GM08714 (cell line): ENCODE measurements around the gene IFNGR1.

Experiments
- H3K4me3 ChIP-seq: fragments of 200-500 bp; sonication (Bioruptor generic); 2 replicates; pipeline ENCODE4 v1.5.1; 2014; ENCODE audit warnings: mild to moderate bottlenecking, low read length, inconsistent platforms
- ZNF274 ChIP-seq: IDR thresholded peaks from 2 replicates; pipeline ENCODE4 v1.6.1; 2012; ENCODE audit warnings: mild to moderate bottlenecking, low read depth, low read length

IFNGR1 gene

DNA sequence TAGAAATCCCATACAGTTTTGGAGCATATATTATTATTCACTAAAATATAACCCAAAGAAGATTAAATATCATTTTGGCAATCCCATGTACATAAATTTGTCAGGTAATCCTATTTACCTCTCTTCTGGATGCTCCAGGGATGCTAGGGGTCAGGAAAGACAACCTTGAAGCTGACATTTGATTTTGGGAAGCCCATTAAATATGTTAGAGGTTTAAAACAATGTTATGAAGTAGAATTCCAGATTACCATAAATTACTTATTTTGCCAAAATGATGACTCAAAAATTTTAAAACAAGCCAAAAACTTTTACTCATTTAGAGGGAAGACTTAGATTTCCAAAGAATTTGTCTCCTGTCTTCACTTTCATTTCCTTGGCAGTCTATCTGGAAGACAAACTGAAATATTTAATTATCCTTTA lies 36.5 kb downstream of the IFNGR1 start:
- no peak for TF ChIP-seq ZNF274
- H3K4me3 ChIP-seq: no peak overlapping the region

DNA sequence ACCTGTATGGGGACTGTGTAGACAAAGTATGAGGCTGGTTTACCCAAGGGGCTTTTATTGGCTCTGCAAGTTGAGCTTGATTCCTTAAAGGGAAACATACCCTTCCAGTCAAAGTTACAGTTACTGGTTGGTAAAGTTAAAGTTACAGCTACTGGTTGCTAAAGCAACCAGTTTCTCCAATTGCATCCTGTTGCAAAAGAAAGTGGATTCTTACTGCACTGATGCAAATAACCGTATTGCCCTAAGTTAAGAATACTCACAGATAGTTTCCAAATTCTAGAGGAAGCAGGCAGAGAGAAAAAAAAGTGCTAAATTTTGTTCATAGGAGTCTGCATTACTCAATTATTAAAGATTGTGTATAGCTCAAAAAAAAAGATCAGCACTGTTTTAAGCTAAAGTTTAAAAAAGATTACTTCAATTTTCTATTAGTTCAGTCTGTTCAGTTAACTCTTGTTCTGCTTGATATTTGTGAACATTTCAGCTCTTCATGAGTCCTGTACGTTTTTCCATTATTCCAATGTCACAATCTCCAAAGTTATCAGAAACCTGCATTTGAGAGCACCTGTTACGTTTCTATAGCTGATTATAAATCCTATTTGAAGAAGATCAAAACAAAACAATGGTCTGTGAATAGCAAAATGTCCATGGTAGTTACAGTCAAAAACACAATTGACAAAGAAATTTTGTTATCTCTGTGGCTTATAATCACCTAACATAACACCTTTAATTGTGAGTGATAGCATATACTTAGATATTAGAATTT lies 37.1 kb downstream of the IFNGR1 start:
- TF ChIP-seq ZNF274: no peak

DNA sequence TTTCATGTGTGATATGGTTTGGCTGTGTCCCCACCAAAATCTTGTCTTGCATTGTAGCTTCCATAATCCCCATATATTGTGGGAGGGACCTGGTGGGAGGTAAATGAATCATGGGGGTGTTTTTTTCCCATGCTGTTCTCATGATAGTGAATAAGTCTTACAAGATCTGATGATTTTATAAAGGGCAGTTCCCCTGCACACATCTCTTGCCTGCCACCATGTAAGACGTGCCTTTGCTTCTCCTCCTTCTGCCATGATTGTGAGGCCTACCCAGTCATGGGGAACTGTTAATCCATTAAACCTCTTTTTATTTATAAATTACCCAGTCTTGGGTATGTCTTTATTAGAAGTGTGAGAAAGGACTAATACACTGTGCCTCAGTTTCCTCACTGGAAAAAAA lies 41.6 kb downstream of the IFNGR1 start:
- TF ChIP-seq ZNF274: no peak

More for the DNA sequence above, 37.1 kb downstream of the IFNGR1 start:
- no peak overlapping the region for H3K4me3 ChIP-seq

DNA sequence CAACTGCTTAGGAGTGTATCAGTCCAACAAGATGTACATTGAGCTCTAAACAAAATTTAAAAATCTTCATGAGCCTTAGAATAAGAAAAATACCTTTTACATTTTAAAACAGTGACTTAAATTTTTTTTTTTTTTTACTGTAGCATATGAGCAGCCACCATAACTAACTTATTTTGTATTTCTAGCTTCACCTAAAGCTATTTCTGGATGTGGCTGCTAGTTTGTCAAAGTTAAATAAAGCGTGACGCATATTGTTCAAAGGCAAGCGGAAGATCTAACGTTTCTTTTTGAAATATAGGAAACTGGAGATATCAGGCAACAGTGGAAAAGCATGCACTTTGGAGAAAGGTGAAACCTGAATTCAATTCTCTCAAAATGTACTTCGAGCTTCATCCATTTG lies 42.5 kb downstream of the IFNGR1 start:
- no peak for TF ChIP-seq ZNF274
- H3K4me3 ChIP-seq: no peak overlapping the region

More for the DNA sequence above, 41.6 kb downstream of the IFNGR1 start:
- no peak overlapping the region for H3K4me3 ChIP-seq

DNA sequence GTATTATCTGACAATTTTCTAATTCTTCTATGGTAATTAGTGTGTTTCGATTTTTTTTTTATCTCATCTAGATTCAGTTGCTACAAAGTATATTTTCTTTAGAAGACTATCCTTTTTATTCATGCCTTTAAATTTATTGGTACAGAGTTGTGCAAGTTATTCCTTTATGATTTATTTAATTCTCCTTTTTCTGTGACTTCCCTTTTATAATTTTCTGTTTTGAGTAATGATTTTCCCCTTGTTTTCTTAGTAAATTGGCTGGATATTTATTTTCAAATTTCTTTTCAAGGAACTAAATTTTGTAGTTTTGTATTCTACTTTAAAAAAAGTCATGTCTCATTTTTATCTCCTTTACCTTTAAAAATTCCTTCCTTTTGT lies 43.3 kb downstream of the IFNGR1 start:
- no peak for TF ChIP-seq ZNF274
- H3K4me3 ChIP-seq: no peak overlapping the region

DNA sequence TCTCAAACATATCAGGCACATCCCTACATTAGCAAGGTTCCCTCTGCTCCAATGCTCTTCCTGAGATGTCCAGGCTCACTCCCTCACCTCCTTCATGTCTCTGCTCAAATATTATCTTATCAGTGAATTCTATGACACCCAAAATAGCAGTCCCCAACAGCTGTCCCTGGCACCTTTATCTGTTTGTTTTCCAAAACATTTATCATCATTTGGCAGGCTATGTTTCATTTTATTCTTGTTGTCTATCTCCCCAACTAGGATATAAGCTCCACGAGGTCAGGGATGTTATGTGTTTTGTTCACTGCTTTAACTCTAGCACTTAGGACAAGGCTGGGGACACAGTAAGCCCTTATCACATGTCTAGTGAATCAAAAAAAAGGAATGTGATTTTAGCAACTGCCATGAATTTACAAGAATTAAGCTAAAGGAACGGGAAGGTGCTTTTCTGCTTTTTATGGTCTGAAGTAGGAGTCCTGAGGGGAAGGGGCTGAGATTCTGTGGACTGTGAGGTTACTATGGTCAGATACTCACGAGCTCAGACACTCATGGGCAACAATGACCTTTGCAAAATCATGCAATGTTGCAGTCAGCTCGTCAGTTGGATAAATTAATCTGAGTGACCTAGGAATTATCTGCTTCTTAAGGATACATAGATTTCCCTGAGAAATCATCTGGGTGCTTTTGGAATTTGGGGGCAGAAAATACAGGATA lies 43.9 kb downstream of the IFNGR1 start:
- no peak for TF ChIP-seq ZNF274
- no peak overlapping the region for H3K4me3 ChIP-seq

DNA sequence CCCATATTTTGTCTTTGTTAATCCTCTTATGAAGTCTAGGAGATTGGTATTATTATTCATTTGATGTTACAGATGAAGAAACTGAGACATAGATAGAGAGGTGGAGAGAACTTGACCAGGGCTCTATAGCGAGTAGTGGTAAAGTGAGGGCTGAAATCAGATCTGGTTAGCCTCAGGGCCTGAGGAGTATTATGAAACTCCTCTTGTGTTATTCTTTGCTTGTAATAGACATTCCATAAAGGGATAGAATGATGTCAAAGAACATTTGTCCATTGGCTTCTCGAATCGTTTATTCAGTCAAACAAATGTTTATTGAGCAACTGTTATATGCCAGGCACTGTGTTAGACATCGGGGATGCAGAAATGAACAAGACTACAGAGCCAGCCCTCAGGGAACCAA lies 45.7 kb downstream of the IFNGR1 start, which contains the start of gene IL22RA2:
Gene IL22RA2, minus strand, starts transcription at position 144 of the 400 bp plus-strand sequence. CDS start 11,895 bp downstream, outside the sequence.
- TF ChIP-seq ZNF274: no peak
- no peak within 1 kb of the TSS for H3K4me3 ChIP-seq

DNA sequence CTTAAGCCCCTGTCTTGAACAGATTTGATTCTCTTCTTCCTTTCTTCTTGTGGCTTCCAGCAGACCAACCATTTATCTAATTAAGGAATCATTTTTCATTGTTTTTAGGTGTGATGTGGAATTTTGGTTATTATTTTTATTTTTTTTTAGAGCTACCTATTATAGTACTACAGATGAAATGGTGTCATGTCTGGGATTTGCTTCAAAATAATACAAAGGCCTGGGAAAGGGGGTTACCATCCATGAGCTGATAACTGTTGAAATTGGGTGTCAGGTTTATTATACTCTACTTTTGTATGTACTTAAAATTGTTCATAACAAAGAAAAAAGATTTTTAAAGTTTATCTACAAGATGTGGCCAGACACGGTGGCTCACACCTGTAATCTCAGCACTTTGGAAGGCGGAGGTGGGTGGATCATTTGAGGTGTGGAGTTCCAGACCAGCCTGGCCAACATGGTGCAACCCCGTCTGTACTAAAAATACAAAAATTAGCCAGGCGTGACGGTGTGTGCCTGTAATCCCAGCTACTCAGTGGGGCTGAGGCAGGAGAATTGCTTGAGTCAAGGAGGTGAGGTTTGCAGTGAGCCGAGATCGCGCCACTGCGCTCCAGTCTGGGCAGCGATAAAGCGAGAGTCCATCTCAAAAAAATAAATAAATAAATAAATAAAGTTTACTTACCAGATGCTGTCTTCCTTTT lies 46.3 kb downstream of the IFNGR1 start:
- no peak overlapping the region for H3K4me3 ChIP-seq
- TF ChIP-seq ZNF274: no peak

DNA sequence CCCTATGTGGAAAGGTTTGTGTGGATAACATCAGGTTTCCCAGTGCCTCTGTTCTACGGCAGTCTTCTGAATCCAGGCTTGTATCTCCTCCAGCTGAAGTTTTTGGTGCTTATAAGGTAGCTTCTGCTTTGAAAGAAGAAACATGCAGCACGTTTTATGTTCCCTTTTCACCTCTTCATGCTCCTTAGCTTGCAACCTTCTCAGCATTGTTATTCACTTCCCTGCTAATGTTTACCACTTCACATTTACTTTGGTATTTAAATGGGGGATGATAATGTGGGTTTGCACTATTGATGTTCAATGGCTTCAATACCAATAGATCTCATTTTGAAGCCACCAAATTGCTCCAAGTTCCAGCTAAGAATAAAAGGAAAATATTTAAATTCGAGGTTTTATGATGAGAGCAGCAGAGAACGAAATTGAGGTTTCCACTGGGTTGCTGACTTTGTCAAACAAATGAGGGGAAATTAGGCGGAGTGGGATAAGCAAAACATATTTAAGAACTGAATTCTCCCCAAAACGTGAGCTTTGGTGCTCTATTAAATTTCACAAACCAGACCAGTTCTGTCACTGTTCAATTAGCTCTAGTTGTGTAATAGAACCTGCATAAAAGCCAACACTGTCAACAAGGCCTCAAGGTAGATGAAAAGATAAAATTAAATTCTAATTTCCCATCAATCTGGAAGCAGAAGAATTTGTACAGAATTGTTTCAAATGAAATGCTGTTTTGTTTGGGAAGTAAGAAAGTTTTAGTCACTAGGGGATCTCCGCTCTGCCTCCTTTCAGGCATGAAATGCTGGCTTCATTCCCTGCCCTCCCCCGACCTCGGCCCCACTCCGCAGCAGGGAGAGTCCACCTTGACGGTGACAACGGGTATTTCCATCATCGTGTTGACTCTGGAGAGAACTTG lies 47.1 kb downstream of the IFNGR1 start:
- H3K4me3 ChIP-seq: no peak overlapping the region

DNA sequence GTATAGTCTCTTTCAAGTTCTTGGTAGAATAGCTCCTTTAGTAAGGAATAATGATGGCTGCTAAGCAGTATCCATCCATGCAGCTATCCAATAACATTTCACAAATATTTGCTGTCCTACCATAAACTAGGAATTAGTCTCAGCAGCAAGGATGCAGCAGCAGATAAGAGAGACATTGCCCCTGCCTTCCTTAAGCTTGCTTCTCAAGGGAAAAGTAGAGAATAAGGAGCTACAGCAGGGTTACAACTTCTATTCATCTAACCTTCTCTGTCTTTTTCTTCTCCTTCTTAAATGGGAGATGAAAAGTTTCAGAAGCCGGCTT lies 48.2 kb downstream of the IFNGR1 start:
- no peak for TF ChIP-seq ZNF274
- no peak overlapping the region for H3K4me3 ChIP-seq

More for the DNA sequence above, 47.1 kb downstream of the IFNGR1 start:
- TF ChIP-seq ZNF274: no peak

DNA sequence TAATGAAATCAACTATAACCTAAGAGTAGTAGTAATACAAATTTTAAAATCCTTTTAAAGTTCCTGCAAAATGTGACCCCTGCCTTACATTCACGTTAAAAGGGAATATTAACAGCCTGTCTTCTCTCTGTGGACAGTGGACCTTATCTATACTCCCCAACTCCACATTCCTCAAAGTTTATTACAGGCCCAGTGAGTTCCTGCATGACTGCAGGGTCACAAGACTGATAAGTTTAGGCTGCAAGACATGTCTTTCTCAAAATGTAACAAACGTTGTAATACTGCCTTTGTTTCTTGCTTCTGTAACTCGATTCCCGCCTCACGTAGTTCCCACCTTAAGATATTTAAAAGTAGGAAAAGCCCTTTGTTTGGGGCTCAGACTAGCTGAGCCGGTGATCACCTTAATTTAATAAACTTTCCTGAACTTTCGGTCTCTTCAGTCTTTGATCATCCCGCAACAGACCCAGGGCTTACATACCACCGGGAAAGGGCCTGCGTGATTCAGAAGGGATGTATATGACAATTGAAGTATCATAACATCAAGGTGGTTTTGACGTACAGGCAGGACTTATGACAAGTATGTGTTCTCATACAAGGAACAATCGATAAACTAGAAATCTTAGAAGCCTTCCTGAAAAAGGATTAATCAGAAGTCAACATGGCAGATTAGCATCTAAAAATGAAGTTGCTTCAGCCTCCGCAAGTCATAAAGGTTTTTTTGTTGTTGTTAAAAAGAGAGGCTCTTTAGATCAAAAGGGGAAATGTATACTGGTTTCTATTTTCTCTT lies 48.7 kb downstream of the IFNGR1 start:
- TF ChIP-seq ZNF274: no peak
- H3K4me3 ChIP-seq: no peak overlapping the region

DNA sequence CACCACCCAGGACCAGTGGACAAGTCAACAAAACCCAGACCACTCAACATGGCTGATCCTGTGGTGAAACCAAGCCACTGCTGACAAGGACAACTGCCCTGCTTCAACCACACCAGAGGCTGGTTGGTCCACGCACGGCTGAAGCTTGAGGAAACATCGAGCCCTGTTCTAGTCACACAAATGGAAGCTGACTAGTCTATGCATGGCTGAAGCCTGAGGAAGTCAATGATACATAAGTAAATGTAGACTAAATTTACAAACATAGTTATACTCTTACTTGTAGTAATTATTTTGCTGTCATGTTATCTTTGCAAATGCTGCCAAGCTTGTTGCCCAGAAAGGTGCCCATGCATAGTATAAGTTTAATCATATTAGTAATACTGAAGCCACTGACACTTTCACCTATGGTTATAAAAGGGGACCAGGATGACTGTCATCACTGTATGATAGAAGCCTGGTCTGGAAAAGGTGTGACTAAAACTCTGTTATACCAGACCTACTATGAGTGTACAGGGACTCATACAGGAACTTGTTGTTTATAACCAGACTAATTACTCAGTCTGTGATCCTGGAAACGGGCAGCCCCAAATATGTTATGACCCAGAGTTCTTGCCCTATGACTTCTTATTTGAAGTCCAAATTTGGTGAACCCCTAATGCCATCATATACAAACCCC lies 51.3 kb downstream of the IFNGR1 start:
- no peak for TF ChIP-seq ZNF274
- H3K4me3 ChIP-seq: no peak overlapping the region
